Astrocyte (in vitro differentiated cells and primary cell): Measurements from ENCODE around the gene TMEM143. TPM values are rescaled to one million over a fixed set of nuclear protein-coding genes. Genes with fewer than 3 reads are reported as not detected.

ENCODE experiments used
- DNase-seq: peaks from one replicate; pipeline ENCODE4 v3.0.0-alpha.2; 2010; ENCODE audit warnings: low read depth
- FAIRE-seq: peaks from 2 replicates; lab custom pipeline; 2011; peaks lifted over from hg19 to GRCh38; lab: Jason Lieb, UNC
- H2AFZ ChIP-seq: 2 replicates; pipeline ENCODE4 v1.6.0; 2012; ENCODE audit warnings: low read depth, low read length, inconsistent platforms
- H3K27ac ChIP-seq: 2 replicates; pipeline ENCODE4 v1.5.1; 2011; ENCODE audit warnings: low read depth, low read length, inconsistent platforms
- H3K27me3 ChIP-seq: 2 replicates; pipeline ENCODE4 v1.6.0; 2011; ENCODE audit warnings: low read length, inconsistent platforms; ENCODE audit not compliant: insufficient read depth
- H3K36me3 ChIP-seq: 2 replicates; pipeline ENCODE4 v1.5.1; 2011; ENCODE audit warnings: low read length, inconsistent platforms; ENCODE audit not compliant: insufficient read depth
- H3K4me1 ChIP-seq: 2 replicates; pipeline ENCODE4 v1.5.1; 2011; ENCODE audit warnings: low read length, inconsistent platforms; ENCODE audit not compliant: insufficient read depth
- H3K4me2 ChIP-seq: 2 replicates; pipeline ENCODE4 v1.6.0; 2012; ENCODE audit warnings: low read length, inconsistent platforms
- H3K4me3 ChIP-seq: 2 replicates; pipeline ENCODE4 v1.5.1; 2011; ENCODE audit warnings: low read depth, mild to moderate bottlenecking, low read length, inconsistent platforms; ENCODE audit not compliant: insufficient read depth
- H3K79me2 ChIP-seq: 2 replicates; pipeline ENCODE4 v1.6.0; 2012; ENCODE audit warnings: mild to moderate bottlenecking, low read length, inconsistent platforms; ENCODE audit not compliant: insufficient read depth
- H3K9ac ChIP-seq: 2 replicates; pipeline ENCODE4 v1.6.0; 2012; ENCODE audit warnings: mild to moderate bottlenecking, low read length, inconsistent platforms
- H3K9me3 ChIP-seq: 2 replicates; pipeline ENCODE4 v1.5.1; 2012; ENCODE audit warnings: low read depth, mild to moderate bottlenecking, low read length, inconsistent platforms; ENCODE audit not compliant: insufficient read depth
- H4K20me1 ChIP-seq: 2 replicates; pipeline ENCODE4 v1.6.0; 2012; ENCODE audit warnings: low read length, inconsistent platforms; ENCODE audit not compliant: insufficient read depth
- H3K27ac Mint-ChIP-seq: one replicate; pipeline ENCODE4 v1.8.0; 2021; ENCODE audit warnings: mild to moderate bottlenecking, mixed read lengths; ENCODE audit not compliant: unreplicated experiment
- H3K27me3 Mint-ChIP-seq: one replicate; pipeline ENCODE4 v1.8.0; 2021; ENCODE audit warnings: low read depth, mixed read lengths; ENCODE audit not compliant: unreplicated experiment
- H3K36me3 Mint-ChIP-seq: one replicate; pipeline ENCODE4 v1.8.0; 2021; ENCODE audit warnings: low read depth, mixed read lengths; ENCODE audit not compliant: unreplicated experiment
- H3K4me1 Mint-ChIP-seq: one replicate; pipeline ENCODE4 v1.8.0; 2021; ENCODE audit warnings: low read depth, mixed read lengths; ENCODE audit not compliant: unreplicated experiment
- H3K4me3 Mint-ChIP-seq: one replicate; pipeline ENCODE4 v1.8.0; 2021; ENCODE audit warnings: mild to moderate bottlenecking, moderate library complexity, mixed read lengths; ENCODE audit not compliant: unreplicated experiment
- H3K9me3 Mint-ChIP-seq: one replicate; pipeline ENCODE4 v1.8.0; 2021; ENCODE audit warnings: mild to moderate bottlenecking, mixed read lengths; ENCODE audit not compliant: unreplicated experiment
- EZH2 ChIP-seq: IDR thresholded peaks from 2 replicates; pipeline ENCODE4 v1.6.1; 2012; ENCODE audit warnings: mild to moderate bottlenecking, low read length, inconsistent platforms; ENCODE audit not compliant: insufficient read depth
- total RNA-seq: library from RNA; stranded (reverse); gene quantifications from 2 replicates; pipeline ENCODE4 v1.2.1, GENCODE V29; 2021
- TF ChIP-seq, protein P1 (sequence below): IDR thresholded peaks from 2 replicates; pipeline ENCODE4 v1.5.1; 2011; ENCODE audit warnings: low read depth, mild to moderate bottlenecking, inconsistent platforms, low read length, moderate library complexity; ENCODE audit not compliant: insufficient read depth

The TMEM143 gene
- total RNA-seq, 1 donor from 2014 or later, result 8.7 TPM

DNA sequence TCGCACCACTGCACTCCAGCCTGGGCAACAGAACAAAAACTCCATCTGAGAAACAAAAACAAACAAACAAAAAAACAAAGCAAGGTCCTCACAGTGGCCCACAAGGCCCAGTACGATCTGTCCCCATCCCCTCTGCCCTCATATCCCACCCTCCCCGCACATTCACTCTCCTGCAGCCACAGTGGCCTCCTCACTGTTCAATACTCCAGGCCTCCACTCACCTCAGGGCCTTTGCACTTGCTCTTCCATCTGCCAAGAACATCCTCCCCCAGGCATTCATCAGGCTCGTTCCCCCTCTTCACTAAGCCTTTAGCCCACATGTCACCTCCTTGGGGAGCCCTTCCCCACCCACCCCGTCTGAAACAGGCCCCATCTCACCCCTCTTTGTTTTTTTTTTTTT lies 4.6 kb downstream of the TMEM143 start:
- DNase-seq (no peak), FAIRE-seq (no peak)
- H3K79me2 ChIP-seq, result no peaks in the 10 kb centered on the region
- H3K4me3 ChIP-seq, result no peak overlapping the region
- TF ChIP-seq EZH2, result no peak
- TF ChIP-seq, protein P1, sequence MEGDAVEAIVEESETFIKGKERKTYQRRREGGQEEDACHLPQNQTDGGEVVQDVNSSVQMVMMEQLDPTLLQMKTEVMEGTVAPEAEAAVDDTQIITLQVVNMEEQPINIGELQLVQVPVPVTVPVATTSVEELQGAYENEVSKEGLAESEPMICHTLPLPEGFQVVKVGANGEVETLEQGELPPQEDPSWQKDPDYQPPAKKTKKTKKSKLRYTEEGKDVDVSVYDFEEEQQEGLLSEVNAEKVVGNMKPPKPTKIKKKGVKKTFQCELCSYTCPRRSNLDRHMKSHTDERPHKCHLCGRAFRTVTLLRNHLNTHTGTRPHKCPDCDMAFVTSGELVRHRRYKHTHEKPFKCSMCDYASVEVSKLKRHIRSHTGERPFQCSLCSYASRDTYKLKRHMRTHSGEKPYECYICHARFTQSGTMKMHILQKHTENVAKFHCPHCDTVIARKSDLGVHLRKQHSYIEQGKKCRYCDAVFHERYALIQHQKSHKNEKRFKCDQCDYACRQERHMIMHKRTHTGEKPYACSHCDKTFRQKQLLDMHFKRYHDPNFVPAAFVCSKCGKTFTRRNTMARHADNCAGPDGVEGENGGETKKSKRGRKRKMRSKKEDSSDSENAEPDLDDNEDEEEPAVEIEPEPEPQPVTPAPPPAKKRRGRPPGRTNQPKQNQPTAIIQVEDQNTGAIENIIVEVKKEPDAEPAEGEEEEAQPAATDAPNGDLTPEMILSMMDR, result no peak
- no peak overlapping the region for H3K4me2 ChIP-seq
- Mint-ChIP-seq H3K36me3 (peaks cover 2% of the 10 kb centered on the region), H3K9me3 (peaks cover 5% of the 10 kb centered on the region), H3K4me1 (peaks cover 5% of the 10 kb centered on the region), H3K4me3 (no peak overlapping the region), H3K27ac (no peak overlapping the region), H3K27me3 (no peaks in the 10 kb centered on the region)
- no peak overlapping the region for H3K9ac ChIP-seq
- peaks cover 11% of the 10 kb centered on the region for H3K4me1 ChIP-seq
- no peaks in the 10 kb centered on the region for H3K27me3 ChIP-seq
- no peak overlapping the region for H2AFZ ChIP-seq
- H3K27ac ChIP-seq, result no peak overlapping the region
- no peaks in the 10 kb centered on the region for H3K36me3 ChIP-seq
- H4K20me1 ChIP-seq, result no peaks in the 10 kb centered on the region
- no peaks in the 10 kb centered on the region for H3K9me3 ChIP-seq

DNA sequence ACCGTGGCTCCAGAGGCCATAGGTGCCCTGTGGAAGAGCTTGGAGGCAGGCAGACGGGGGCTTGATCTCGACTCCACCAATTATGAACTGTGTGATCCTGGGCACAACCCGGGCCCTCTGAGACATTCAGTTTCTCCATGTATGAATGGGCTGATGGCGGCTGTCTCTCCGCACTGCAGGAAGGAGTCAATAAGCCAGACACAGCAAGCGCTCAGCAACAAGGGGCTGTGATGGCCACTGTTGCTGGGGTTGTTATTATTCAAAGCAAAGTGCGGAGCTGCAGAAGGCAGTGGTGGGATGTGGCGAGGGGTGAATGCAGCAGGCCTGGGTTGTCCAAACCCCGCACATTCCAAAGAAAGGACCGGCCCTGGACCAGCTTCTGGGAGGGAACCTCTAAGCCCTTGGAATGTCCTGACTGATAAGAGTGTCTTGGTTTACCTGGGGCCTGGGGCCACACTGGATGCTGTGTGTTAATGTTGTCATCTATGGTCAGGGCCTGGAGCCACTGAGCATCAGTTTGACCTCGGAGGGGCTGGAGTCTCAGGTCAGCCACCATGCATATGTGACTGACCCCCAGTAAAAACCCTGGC lies 8.3 kb downstream of the TMEM143 start:
- no peak overlapping the region for H3K9ac ChIP-seq
- H3K9me3 ChIP-seq, result no peaks in the 10 kb centered on the region
- no peaks in the 10 kb centered on the region for H3K36me3 ChIP-seq
- peaks cover 4% of the 10 kb centered on the region for H3K4me1 ChIP-seq
- DNase-seq (no peak), FAIRE-seq (no peak)
- peaks cover 3% of the 10 kb centered on the region for H3K9me3 Mint-ChIP-seq
- no peak overlapping the region for H2AFZ ChIP-seq
- no peaks in the 10 kb centered on the region for H4K20me1 ChIP-seq
- H3K27ac Mint-ChIP-seq, result no peak overlapping the region
- no peak overlapping the region for H3K27ac ChIP-seq
- no peaks in the 10 kb centered on the region for H3K79me2 ChIP-seq
- H3K4me1 Mint-ChIP-seq, result peaks cover 7% of the 10 kb centered on the region
- H3K4me3 ChIP-seq, result no peak overlapping the region
- H3K27me3 Mint-ChIP-seq, result no peaks in the 10 kb centered on the region
- no peak overlapping the region for H3K4me2 ChIP-seq
- H3K27me3 ChIP-seq, result no peaks in the 10 kb centered on the region
- TF ChIP-seq EZH2, result no peak
- TF ChIP-seq, protein P1, result no peak
- peaks cover 2% of the 10 kb centered on the region for H3K36me3 Mint-ChIP-seq
- no peak overlapping the region for H3K4me3 Mint-ChIP-seq

DNA sequence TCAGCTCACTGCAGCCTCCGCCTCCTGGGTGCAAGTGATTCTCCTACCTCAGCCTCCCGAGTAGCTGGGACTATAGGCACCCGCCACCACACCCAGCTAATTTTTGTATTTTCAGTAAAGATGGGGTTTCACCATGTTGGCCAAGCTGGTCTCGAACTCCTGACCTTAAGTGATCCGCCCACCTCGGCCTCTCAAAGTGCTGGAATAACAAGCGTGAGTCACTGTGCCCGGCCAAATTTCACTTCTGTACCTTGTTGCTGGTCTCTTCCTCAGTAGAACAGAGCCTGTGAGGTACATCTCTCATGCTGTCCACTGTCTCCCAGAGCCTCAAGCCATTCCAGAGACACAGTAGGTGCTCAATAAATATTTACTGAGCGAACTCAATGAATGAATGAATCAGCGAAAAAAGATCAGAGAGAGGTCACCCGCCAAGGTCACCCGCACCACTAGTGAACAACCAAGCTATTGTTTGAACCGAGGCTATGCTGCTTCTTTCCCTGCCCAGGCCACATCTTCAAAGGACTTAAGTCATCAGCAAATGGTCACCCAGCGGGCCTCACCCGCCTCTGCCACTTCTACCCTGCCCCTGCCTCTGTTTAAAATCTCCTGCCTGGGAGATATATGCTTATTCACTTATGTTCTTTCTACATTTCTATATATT lies 9.3 kb downstream of the TMEM143 start:
- Histone ChIP-seq H3K4me2 (no peak overlapping the region), H3K4me3 (no peak overlapping the region), H3K79me2 (no peaks in the 10 kb centered on the region), H3K36me3 (no peaks in the 10 kb centered on the region), H2AFZ (no peak overlapping the region), H4K20me1 (no peaks in the 10 kb centered on the region), H3K27ac (no peak overlapping the region), H3K27me3 (no peaks in the 10 kb centered on the region), H3K9ac (no peak overlapping the region), H3K9me3 (no peaks in the 10 kb centered on the region), H3K4me1 (peaks cover 4% of the 10 kb centered on the region)
- Mint-ChIP-seq H3K4me3 (no peak overlapping the region), H3K9me3 (peaks cover 3% of the 10 kb centered on the region), H3K27me3 (no peaks in the 10 kb centered on the region), H3K27ac (peak overlapping the region; percentile 47), H3K4me1 (peaks cover 7% of the 10 kb centered on the region), H3K36me3 (peaks cover 2% of the 10 kb centered on the region)
- no peak for FAIRE-seq
- peak; percentile 42 for DNase-seq
- TF ChIP-seq EZH2, result no peak
- TF ChIP-seq, protein P1, result no peak
